C4-2B (cell line): ENCODE measurements around the gene ACTL8.

Experiments
- CTCF ChIP-seq: fragments of 450-650 bp; conservative IDR thresholded peaks from 2 replicates; pipeline ENCODE4 v1.5.1; 2017; ENCODE audit warnings: mild to moderate bottlenecking
- ZFX ChIP-seq: fragments of 450-650 bp; IDR thresholded peaks from 2 replicates; pipeline ENCODE4 v1.6.1; 2017

DNA sequence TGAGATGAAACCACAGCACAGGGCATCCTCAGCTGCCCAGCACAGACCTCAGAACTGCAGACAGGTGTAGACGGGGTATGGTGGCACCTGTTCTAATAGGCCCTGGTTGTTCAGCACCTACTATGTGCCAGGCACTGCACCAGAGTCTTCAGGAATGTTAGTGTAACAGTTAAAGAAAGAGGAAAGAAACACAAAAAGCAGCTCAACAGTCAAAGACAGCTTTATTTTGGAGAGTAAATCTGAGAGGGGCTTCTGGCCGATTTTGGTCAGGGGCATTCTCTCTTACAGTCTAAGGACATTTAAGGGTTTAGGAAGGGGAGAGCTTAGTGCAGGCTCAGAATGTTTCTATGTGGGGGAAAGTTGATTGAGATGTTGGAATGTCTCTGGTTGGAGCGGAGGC, 45.2 kb upstream of the ACTL8 start:
- TF ChIP-seq CTCF (no peak), ZFX (no peak)
